ENCODE measurements around the gene OR4K2.

OR4K2 gene

GRCh38 chr14:19895282-19895681 is 20.3 kb downstream of the OR4K2 start:
- H3K79me2 ChIP-seq (ENCODE audit: low read length) = no peaks in the 10 kb centered on the region
- peaks cover 9% of the 10 kb centered on the region; the same call in 1 of the 2 replicates for H3K9me3 ChIP-seq (ENCODE audit: insufficient read depth, low read length)
- H3K27ac ChIP-seq (ENCODE audit: low read length) = no peak overlapping the region
- H3K36me3 ChIP-seq (replicated peaks; ENCODE audit: low read depth, low read length) = no peaks in the 10 kb centered on the region
- no peaks in the 10 kb centered on the region for H3K27me3 ChIP-seq (ENCODE audit: low read depth, low read length)
- H3K4me2 ChIP-seq (ENCODE audit: low read length) = no peak overlapping the region
- no peaks in the 10 kb centered on the region for H4K20me1 ChIP-seq (ENCODE audit: insufficient read depth, low read length)
- no peak overlapping the region for H3K9ac ChIP-seq (ENCODE audit: low read length)
- no peak overlapping the region for H3K4me3 ChIP-seq (ENCODE audit: low read length)
- no peak overlapping the region for H2AFZ ChIP-seq (ENCODE audit: low read depth, low read length)
- TF ChIP-seq, protein P1, sequence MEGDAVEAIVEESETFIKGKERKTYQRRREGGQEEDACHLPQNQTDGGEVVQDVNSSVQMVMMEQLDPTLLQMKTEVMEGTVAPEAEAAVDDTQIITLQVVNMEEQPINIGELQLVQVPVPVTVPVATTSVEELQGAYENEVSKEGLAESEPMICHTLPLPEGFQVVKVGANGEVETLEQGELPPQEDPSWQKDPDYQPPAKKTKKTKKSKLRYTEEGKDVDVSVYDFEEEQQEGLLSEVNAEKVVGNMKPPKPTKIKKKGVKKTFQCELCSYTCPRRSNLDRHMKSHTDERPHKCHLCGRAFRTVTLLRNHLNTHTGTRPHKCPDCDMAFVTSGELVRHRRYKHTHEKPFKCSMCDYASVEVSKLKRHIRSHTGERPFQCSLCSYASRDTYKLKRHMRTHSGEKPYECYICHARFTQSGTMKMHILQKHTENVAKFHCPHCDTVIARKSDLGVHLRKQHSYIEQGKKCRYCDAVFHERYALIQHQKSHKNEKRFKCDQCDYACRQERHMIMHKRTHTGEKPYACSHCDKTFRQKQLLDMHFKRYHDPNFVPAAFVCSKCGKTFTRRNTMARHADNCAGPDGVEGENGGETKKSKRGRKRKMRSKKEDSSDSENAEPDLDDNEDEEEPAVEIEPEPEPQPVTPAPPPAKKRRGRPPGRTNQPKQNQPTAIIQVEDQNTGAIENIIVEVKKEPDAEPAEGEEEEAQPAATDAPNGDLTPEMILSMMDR (IDR thresholded peaks at IDR 0.05; ENCODE audit: low read depth, low read length) = no peak
- TF ChIP-seq EZH2phosphoT487 (IDR thresholded peaks at IDR 0.05; ENCODE audit: low read depth) = no peak
- H3K4me1 ChIP-seq (ENCODE audit: low read length) = no peaks in the 10 kb centered on the region

- Histone ChIP-seq H3K36me3 (replicated peaks; ENCODE audit: low read depth, low read length) (no peaks in the 10 kb centered on the region), H4K20me1 (ENCODE audit: insufficient read depth, low read length) (no peaks in the 10 kb centered on the region), H3K9me3 (ENCODE audit: insufficient read depth, low read length) (no peaks in the 10 kb centered on the region), H3K27me3 (ENCODE audit: low read depth, low read length) (no peaks in the 10 kb centered on the region), H2AFZ (ENCODE audit: low read depth, low read length) (no peak overlapping the region), H3K9ac (ENCODE audit: low read length) (no peak overlapping the region), H3K4me1 (ENCODE audit: low read length) (no peaks in the 10 kb centered on the region), H3K4me3 (ENCODE audit: low read length) (no peak overlapping the region), H3K79me2 (ENCODE audit: low read length) (no peaks in the 10 kb centered on the region), H3K4me2 (ENCODE audit: low read length) (no peak overlapping the region), H3K27ac (ENCODE audit: low read length) (no peak overlapping the region)
- TF ChIP-seq EZH2phosphoT487 (IDR thresholded peaks at IDR 0.05; ENCODE audit: low read depth) = no peak
- TF ChIP-seq, protein P1 (IDR thresholded peaks at IDR 0.05; ENCODE audit: low read depth, low read length) = no peak
Observed at GRCh38 chr14:19900999-19901398, 26.1 kb downstream of the OR4K2 start.

GRCh38 chr14:19902409-19902808 is 27.5 kb downstream of the OR4K2 start:
- H3K27ac ChIP-seq (ENCODE audit: low read length) = no peak overlapping the region
- no peaks in the 10 kb centered on the region for H3K79me2 ChIP-seq (ENCODE audit: low read length)
- H3K9me3 ChIP-seq (ENCODE audit: insufficient read depth, low read length) = no peaks in the 10 kb centered on the region
- H4K20me1 ChIP-seq (ENCODE audit: insufficient read depth, low read length) = no peaks in the 10 kb centered on the region
- H3K4me2 ChIP-seq (ENCODE audit: low read length) = no peak overlapping the region
- H3K4me3 ChIP-seq (ENCODE audit: low read length) = no peak overlapping the region
- H2AFZ ChIP-seq (ENCODE audit: low read depth, low read length) = no peak overlapping the region
- no peaks in the 10 kb centered on the region for H3K27me3 ChIP-seq (ENCODE audit: low read depth, low read length)
- no peaks in the 10 kb centered on the region for H3K4me1 ChIP-seq (ENCODE audit: low read length)
- H3K36me3 ChIP-seq (replicated peaks; ENCODE audit: low read depth, low read length) = no peaks in the 10 kb centered on the region
- no peak for TF ChIP-seq EZH2phosphoT487 (IDR thresholded peaks at IDR 0.05; ENCODE audit: low read depth)
- TF ChIP-seq, protein P1 (IDR thresholded peaks at IDR 0.05; ENCODE audit: low read depth, low read length) = no peak
- H3K9ac ChIP-seq (ENCODE audit: low read length) = no peak overlapping the region

DNA sequence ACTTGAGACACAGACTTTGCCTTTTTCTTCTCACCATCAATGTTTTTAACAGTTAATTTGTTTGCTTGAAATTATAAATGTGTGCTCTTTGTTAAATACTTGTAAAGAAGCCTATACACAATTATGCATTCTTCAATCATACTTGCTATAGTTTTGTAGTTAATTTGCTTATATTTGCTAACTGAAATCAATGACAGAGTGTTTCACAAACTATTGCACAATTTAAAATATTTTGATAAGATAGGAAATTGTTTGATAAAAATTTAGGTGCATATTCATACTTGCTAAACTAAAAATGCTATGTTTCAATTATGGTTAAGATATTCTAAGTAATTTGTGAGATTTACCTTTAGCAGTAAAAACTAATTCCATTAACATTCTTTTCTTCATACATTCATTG is 31.7 kb downstream of the OR4K2 start:
- Histone ChIP-seq H2AFZ (ENCODE audit: low read depth, low read length) (no peak overlapping the region), H3K9me3 (ENCODE audit: insufficient read depth, low read length) (no peaks in the 10 kb centered on the region), H4K20me1 (ENCODE audit: insufficient read depth, low read length) (no peaks in the 10 kb centered on the region), H3K4me1 (ENCODE audit: low read length) (no peaks in the 10 kb centered on the region), H3K36me3 (replicated peaks; ENCODE audit: low read depth, low read length) (no peaks in the 10 kb centered on the region), H3K79me2 (ENCODE audit: low read length) (no peaks in the 10 kb centered on the region), H3K4me3 (ENCODE audit: low read length) (no peak overlapping the region), H3K27me3 (ENCODE audit: low read depth, low read length) (no peaks in the 10 kb centered on the region), H3K9ac (ENCODE audit: low read length) (no peak overlapping the region), H3K4me2 (ENCODE audit: low read length) (no peak overlapping the region), H3K27ac (ENCODE audit: low read length) (no peak overlapping the region)
- no peak for TF ChIP-seq EZH2phosphoT487 (IDR thresholded peaks at IDR 0.05; ENCODE audit: low read depth)
- TF ChIP-seq, protein P1 (IDR thresholded peaks at IDR 0.05; ENCODE audit: low read depth, low read length) = no peak
